Adipocyte (in vitro differentiated cells): Measurements from ENCODE around the gene LTBR.

Experiments
- DNase-seq: peaks from one replicate; pipeline ENCODE4 v3.0.0-alpha.2; 2015; ENCODE audit warnings: low read depth
- H3K27me3 ChIP-seq: replicated peaks from 2 replicates; pipeline ENCODE4 v1.7.0; 2013; ENCODE audit warnings: mild to moderate bottlenecking, low read length, moderate library complexity; ENCODE audit not compliant: control insufficient read depth, insufficient read depth
- H3K36me3 ChIP-seq: 2 replicates; pipeline ENCODE4 v1.7.0; 2013; ENCODE audit warnings: low read length, mild to moderate bottlenecking, moderate library complexity; ENCODE audit not compliant: control insufficient read depth, insufficient read depth, severe bottlenecking
- H3K4me1 ChIP-seq: 2 replicates; pipeline ENCODE4 v1.7.0; 2013; ENCODE audit warnings: mild to moderate bottlenecking, low read length, moderate library complexity; ENCODE audit not compliant: control insufficient read depth, insufficient read depth
- H3K4me3 ChIP-seq: 2 replicates; pipeline ENCODE4 v1.7.0; 2013; ENCODE audit warnings: mild to moderate bottlenecking, low read length, moderate library complexity
- H3K9ac ChIP-seq: 2 replicates; pipeline ENCODE4 v1.7.0; 2013; ENCODE audit warnings: mild to moderate bottlenecking, low read length, moderate library complexity
- H3K9me3 ChIP-seq: 2 replicates; pipeline ENCODE4 v1.7.0; 2013; ENCODE audit warnings: mild to moderate bottlenecking, low read length, moderate library complexity; ENCODE audit not compliant: control insufficient read depth

Gene LTBR

DNA sequence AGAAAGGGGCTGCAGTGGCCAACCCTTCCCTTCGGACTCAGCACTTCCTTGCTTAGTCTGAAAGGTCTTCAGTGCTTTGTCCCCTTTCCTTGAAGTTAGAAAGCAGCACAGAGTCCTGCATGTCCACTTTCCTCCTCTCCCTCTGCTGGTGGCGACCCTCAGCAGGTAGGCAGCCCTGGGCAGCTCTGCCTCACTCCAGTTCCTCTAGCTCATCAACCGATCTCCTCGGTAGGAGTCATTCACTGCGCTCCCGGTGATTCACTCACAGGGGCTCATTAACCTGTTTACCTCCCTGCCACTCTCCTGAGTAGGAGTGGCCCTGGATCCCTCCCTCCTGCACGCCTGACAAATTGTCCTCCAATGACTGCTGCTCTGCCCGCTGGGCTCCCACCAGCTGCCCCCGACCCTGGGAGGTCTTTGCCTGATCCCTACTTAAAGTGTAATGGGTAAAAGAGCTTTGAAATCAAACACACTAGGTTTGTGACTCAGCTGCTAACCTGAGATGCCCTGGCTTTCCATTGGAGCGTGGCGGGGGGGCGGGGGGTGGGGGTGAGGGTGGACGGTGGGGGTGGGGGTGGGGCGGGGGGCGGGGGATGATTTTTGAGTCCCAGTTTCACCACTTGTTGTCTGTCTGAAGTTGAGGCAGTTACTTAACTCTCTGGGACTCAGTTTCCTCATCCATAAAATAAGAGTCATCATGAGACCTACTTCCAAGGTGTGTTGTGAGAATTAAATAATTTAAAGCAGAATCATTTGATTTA lies 12.8 kb upstream of the LTBR start:
- H3K4me1 ChIP-seq, result peaks cover 50% of the 10 kb centered on the region
- no peaks in the 10 kb centered on the region for H3K9me3 ChIP-seq
- H3K27me3 ChIP-seq, result no peaks in the 10 kb centered on the region
- H3K36me3 ChIP-seq, result no peaks in the 10 kb centered on the region
- peak overlapping the region; percentile 92 for H3K9ac ChIP-seq
- H3K4me3 ChIP-seq, result no peak overlapping the region
- DNase-seq, result no peak

- no peaks in the 10 kb centered on the region for H3K27me3 ChIP-seq
- H3K36me3 ChIP-seq, result no peaks in the 10 kb centered on the region
- no peaks in the 10 kb centered on the region for H3K9me3 ChIP-seq
- H3K9ac ChIP-seq, result peak overlapping the region; percentile 92
- peaks cover 63% of the 10 kb centered on the region for H3K4me1 ChIP-seq
- peak; percentile 80 for DNase-seq
- peak overlapping the region; percentile 42 for H3K4me3 ChIP-seq
These were observed 11.5 kb upstream of the LTBR start for GRCh38 chr12:6372403-6373003.

- DNase-seq, result no peak
- H3K4me1 ChIP-seq, result peaks cover 67% of the 10 kb centered on the region
- no peaks in the 10 kb centered on the region for H3K36me3 ChIP-seq
- peak overlapping the region; percentile 92 for H3K9ac ChIP-seq
- no peaks in the 10 kb centered on the region for H3K9me3 ChIP-seq
- H3K4me3 ChIP-seq, result no peak overlapping the region
- no peaks in the 10 kb centered on the region for H3K27me3 ChIP-seq
These were observed 10.8 kb upstream of the LTBR start for GRCh38 chr12:6373022-6373787.

DNA sequence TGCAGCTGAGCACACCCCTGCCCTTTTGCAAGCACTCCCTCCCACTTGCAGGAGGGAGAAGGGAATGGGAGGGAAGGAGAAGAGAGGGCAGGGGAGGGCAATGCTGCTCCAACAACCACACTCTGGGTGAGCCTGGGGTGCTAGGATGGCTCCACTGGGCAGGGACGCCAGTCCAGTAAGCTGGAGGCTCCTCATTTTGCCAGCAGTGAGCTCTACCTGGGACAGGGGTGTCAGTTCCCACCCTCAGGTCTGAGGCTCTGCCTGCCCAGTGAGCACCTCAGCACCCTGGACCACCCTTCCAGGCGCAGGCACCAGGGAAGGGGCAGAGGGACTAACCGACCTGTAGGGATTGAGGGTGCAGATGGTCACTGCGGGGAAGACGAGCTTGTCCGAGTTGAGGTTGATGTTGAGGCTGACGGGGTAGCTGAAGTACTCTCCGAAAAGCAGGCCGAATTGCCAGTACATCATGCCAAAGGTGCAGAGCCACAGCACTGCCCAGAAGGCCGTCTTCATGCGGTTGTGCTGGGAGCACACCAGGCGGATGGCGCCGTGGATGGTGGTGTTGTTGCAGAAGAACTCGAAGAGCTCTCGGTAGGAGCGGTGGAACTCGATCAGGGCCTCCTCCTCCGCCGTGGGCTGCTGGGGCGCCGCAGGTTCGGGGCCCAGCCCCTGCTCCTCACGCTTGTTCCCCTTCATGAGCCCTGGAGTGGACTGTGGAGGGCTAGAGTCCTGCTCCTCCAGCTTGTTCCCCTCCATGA lies 9.8 kb upstream of the LTBR start:
- no peaks in the 10 kb centered on the region for H3K27me3 ChIP-seq
- no peak for DNase-seq
- H3K36me3 ChIP-seq, result no peaks in the 10 kb centered on the region
- peaks cover 67% of the 10 kb centered on the region for H3K4me1 ChIP-seq
- H3K9ac ChIP-seq, result no peak overlapping the region
- H3K4me3 ChIP-seq, result no peak overlapping the region
- no peaks in the 10 kb centered on the region for H3K9me3 ChIP-seq

- Histone ChIP-seq H3K9me3 (no peaks in the 10 kb centered on the region), H3K36me3 (no peaks in the 10 kb centered on the region), H3K27me3 (no peaks in the 10 kb centered on the region), H3K9ac (peak overlapping the region; percentile 91), H3K4me1 (peaks cover 66% of the 10 kb centered on the region), H3K4me3 (no peak overlapping the region)
- DNase-seq, result no peak
These were observed 9.2 kb upstream of the LTBR start for GRCh38 chr12:6374786-6375160.

DNA sequence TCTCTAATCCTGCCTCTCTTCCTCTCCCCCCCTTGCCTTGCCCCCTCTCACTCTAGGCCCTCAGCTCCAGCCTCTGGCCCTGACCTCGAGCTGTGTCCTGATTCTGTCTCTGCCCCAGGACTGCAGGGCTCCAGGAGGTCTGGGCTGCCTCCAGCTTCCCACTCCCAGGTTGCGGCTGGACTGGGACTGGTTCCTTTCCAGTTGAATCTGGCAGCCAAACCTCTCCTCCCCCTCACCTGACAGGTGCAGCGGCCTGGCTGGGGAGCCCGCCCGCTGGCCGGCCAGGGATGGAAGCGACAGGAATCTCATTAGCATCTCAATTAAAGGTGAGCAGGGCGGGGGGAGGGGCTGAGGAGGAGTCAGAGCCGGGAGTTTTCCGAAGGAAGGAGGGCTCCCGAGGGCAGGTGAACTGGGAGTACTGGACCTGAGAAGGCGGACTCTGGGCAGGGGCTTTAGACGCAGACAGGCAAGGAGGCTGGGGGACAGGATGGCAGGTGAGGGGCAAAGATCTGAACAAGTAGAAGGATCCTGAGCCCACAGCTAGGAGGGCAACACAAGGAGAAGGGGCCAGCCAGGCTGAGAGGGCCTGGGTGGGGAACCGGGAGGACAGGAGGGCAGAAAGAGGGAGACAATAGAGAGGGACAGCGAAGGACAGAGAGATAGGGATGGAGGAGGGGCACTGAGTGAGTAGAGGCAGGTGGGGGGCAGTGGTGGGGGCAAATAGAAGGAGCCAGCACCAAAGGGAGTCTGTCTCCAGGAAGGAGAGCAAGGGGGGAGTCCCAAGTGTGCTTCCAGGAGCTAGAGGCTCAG lies 8.5 kb upstream of the LTBR start, which contains the start of gene SCNN1A:
TSS of gene SCNN1A (minus strand) at position 295 of the 810 bp plus-strand sequence. CDS start 780 bp downstream, outside the sequence.
- DNase-seq, result no peak
- no peaks in the 10 kb centered on the region for H3K27me3 ChIP-seq
- H3K9ac ChIP-seq, result peak within 1 kb of the TSS; percentile 91
- H3K4me1 ChIP-seq, result peaks cover 62% of the 10 kb centered on the region
- peak within 1 kb of the TSS; percentile 63 for H3K4me3 ChIP-seq
- H3K36me3 ChIP-seq, result no peaks in the 10 kb centered on the region
- H3K9me3 ChIP-seq, result no peaks in the 10 kb centered on the region

DNA sequence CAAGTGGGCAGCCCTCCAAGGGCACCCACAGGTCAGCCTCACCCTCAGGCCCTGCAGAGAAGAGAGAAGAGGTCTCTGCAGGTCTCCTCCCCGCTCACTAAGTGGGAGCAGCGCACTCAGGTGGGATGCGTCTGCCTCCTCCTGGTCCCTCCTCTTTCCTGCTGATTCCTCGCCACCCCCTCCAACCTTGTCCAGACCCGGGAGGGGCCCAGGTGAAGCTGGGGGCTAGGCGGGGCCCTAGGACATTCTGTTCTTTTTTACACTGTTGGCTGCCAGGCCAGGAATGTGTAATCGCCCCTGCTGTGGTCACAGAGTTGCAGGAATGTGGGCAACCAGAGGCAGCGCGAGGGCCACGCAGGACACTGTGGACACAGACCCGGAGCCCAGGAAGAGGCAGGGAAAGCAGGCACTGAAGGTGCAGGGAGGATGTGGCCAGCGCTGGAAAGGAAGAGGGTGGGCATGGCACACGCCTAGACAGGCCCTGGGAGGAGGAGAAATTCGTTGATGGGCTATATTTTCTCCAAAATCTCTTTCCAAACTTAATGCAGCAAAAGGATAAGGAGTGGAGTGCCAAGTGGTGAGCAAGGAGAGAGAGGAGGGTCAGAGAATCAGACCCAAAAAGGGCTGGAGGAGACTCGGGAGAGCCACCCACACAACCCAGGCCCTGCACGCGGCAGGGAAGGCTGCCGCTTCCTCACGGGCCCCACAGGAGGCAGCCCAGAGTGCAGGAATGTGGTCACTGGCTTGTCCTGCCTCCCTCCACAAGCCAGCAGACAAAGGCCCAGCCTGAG lies 7.7 kb upstream of the LTBR start:
- H3K9ac ChIP-seq, result peak overlapping the region; percentile 91
- H3K36me3 ChIP-seq, result no peaks in the 10 kb centered on the region
- peaks cover 54% of the 10 kb centered on the region for H3K4me1 ChIP-seq
- H3K4me3 ChIP-seq, result peak overlapping the region; percentile 63
- no peaks in the 10 kb centered on the region for H3K27me3 ChIP-seq
- H3K9me3 ChIP-seq, result no peaks in the 10 kb centered on the region
- DNase-seq, result peak; percentile 71

DNA sequence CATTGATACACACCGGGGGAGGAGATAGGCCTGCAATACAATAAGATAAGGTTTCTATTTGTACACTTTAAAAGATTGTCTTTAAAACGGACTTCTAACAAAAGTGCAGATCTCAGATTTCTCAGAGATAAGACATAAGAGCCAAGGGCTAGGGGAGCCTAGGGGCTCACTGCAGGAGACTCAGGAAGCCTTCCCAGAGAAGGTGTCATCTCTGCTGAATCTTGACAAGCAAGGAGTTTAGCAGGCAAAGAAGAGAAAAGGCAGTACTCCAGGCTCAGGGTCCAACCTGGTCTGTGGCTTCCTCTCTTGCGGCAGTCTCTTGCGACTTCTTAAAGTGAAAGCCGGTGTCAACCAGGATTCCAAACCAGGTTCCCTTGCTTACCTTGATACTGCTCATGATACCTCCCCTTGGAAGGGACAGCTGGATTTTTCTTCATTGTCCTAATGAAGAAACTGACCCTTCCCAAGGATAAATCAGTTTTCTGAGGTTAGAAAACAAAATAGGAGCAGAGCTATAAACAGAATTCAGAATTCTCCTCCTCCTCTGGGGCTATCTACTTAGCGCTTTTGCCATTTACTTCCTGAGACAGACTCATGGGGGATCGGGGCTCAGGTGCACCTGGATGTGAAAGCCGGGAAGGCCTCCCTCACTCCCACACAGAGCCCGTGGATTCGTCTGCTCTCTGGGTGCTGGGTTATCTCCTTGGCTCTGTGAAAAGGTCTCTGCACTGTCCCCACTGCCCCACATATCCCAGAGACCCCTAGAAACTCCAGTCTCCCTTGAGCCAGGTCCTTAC lies 6.9 kb upstream of the LTBR start:
- no peaks in the 10 kb centered on the region for H3K9me3 ChIP-seq
- no peak for DNase-seq
- H3K4me1 ChIP-seq, result peaks cover 49% of the 10 kb centered on the region
- H3K4me3 ChIP-seq, result peak overlapping the region; percentile 63
- H3K9ac ChIP-seq, result peak overlapping the region; percentile 91
- no peaks in the 10 kb centered on the region for H3K36me3 ChIP-seq
- no peaks in the 10 kb centered on the region for H3K27me3 ChIP-seq

GRCh38 chr12:6377667-6377994 lies 6.3 kb upstream of the LTBR start:
- Histone ChIP-seq H3K9me3 (no peaks in the 10 kb centered on the region), H3K36me3 (no peaks in the 10 kb centered on the region), H3K4me3 (no peak overlapping the region), H3K4me1 (peaks cover 45% of the 10 kb centered on the region), H3K9ac (peak overlapping the region; percentile 91), H3K27me3 (no peaks in the 10 kb centered on the region)
- peak; percentile 42 for DNase-seq
